GM12875 (cell line): Measurements from ENCODE around the gene HS3ST3B1.

Source experiments
- H3K4me3 ChIP-seq: one replicate; pipeline ENCODE4 v1.5.1; 2011; ENCODE audit warnings: low read depth, low read length, control low read depth
- CTCF ChIP-seq: IDR thresholded peaks from 2 replicates; pipeline ENCODE4 v1.5.1; 2011; ENCODE audit warnings: low read depth, mild to moderate bottlenecking, control low read depth, inconsistent platforms, low read length, moderate library complexity, borderline replicate concordance; ENCODE audit not compliant: insufficient read depth

HS3ST3B1 gene

GRCh38 chr17:14381606-14382005, 80.7 kb downstream of the HS3ST3B1 start:
- TF ChIP-seq CTCF, result no peak

GRCh38 chr17:14387036-14387435, 86.2 kb downstream of the HS3ST3B1 start:
- no peak for TF ChIP-seq CTCF
- no peak overlapping the region for H3K4me3 ChIP-seq

More at GRCh38 chr17:14381606-14382005, 80.7 kb downstream of the HS3ST3B1 start:
- H3K4me3 ChIP-seq, result no peak overlapping the region

- no peak for TF ChIP-seq CTCF
- H3K4me3 ChIP-seq, result no peak overlapping the region
Measured at GRCh38 chr17:14389681-14390080, 88.8 kb downstream of the HS3ST3B1 start.

- H3K4me3 ChIP-seq, result no peak overlapping the region
- no peak for TF ChIP-seq CTCF
Measured at GRCh38 chr17:14393723-14394122, 92.8 kb downstream of the HS3ST3B1 start.

GRCh38 chr17:14395255-14395654, 94.4 kb downstream of the HS3ST3B1 start:
- no peak overlapping the region for H3K4me3 ChIP-seq

GRCh38 chr17:14396547-14396946, 95.7 kb downstream of the HS3ST3B1 start:
- H3K4me3 ChIP-seq, result no peak overlapping the region
- no peak for TF ChIP-seq CTCF

More at GRCh38 chr17:14395255-14395654, 94.4 kb downstream of the HS3ST3B1 start:
- TF ChIP-seq CTCF, result no peak

- no peak overlapping the region for H3K4me3 ChIP-seq
- no peak for TF ChIP-seq CTCF
Measured at GRCh38 chr17:14398766-14399165, 97.9 kb downstream of the HS3ST3B1 start.
